GM03348 (cell line): Measurements from ENCODE around the gene XPA.
"Not testable (repeated sequence)": the region's sequence is repeated elsewhere in the genome, so short reads cannot be mapped to it uniquely, and the experiment has no call there.

ENCODE experiments used
- DNase-seq: peaks from one replicate; pipeline ENCODE4 v3.0.0; 2012; ENCODE audit warnings: low spot score

Gene XPA

DNA sequence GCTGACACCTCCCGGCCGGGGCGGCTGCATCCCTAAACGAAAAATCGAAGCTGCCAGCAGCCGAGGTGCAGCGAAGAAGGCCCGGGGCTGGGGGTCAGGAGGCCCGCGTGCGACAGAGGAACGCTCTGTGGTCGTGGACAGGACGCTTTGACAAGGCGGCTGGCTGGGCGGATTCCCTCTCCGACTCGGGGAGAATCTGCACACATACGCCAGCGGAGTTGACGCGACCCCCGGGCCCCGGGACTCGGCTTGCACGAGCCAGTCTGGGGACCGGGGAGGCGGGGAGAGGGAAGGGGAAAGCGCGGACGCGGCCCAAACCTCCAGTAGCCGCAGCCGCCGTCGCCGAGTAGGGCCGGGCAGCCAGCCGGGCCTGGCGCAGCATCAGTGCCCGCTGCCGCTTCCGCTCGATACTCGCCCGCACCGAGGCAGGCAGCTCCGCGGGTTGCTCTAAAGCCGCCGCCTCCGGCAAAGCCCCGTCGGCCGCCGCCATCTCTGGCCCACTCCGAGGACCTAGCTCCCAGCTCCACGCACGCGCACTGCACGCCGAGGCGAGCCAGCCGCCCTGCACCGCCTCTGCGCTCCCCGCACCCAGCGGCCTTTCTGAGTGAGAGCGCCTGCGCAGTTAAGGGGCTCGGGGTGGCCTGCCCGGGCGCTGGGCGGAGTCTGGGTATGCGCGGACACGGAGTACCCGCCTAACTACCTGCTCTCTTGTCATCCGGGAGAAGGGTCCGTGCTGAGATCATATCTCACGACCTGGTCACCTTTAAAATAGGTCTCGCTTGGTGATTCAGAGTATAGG lies at the start of gene XPA:
Gene XPA, minus strand, starts transcription at position 538 of the 799 bp plus-strand sequence. Its CDS starts 48 bp downstream, at position 490.
- peak; percentile 100 for DNase-seq

DNA sequence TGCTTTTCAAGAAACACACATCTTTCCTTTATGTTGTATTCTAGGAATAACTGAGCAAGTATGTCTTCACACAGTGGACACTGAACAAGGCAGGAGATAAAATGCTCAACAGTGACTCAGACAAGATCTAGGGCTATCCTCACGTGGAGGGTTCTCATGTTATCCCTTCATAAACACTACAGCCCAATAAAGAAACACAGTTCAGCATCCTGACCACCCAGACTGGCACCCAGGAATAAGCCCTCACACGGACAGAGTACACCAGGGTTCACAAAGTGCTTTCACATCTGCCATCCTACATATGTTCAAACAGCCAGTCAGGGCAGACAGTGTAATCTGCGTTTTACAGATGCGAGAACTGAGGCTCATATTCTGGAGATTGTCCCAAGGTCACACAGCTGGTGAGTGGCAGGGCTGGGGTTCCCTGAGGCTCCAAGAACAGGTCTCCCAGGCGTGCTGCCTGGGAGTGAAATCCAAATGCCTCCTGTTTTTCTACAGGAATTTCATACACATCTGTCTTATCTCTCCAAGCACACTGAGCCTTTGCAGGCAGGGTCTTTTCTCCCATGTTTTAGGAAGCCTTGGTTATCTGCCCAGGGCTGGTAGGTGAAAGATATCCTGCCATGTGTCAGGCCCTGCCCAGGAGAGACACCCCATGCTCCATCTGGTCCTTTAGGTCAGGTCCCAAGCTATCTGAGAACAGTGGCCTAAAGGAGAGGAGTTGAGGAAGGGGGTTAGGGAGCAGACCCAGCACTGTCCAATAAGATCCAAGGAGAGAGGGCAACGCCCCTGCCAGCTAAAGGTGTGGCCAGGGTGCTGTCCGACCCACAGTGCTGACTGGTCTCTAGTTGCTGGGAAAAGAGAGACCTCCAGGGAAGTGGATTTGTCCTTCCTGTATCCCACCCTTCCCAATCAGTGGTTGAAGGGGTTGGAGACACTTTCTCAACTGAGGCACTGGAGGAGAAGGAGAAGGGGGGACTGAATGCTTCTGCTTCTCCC lies 47.9 kb upstream of the XPA start:
- DNase-seq = no peak

DNA sequence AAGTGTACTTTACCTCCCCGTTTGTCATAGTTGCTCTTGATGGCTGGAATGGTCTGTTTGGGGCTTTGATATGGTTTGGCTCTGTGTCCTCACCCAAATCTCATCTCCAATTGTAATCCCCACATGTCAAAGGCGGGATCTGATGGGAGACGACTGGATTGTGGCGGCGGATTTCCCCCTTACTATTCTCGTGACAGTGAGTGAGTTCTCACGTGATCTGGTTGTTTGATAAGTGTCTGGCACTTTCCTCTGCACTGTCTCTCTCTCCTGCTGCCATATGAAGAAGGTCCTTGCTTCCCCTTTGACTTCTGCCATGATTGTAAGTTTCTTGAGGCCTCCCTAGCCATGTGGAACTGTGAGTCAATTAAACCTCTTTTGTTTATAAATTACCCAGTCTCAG lies 46.9 kb upstream of the XPA start:
- not testable (repeated sequence) for DNase-seq

DNA sequence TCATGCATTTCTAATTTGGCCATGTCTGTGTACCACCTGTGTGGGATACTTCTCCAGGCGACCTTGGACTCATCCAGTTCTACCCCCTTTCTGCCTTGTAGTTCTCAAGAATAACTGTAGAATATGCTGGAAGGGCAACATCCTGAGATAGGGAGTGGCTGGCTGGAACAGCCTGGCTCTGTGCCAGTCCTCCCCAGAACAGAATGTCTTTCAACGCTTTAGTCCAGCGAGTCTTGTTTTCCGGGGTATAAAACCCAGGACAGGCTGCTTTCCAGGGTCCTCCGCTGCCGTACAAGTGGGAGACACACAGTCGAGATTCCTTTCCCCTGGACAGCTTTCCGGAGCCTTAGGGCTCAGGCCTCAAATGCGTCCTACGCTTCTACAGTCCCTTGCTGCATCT lies 45.4 kb upstream of the XPA start:
- no peak for DNase-seq

DNA sequence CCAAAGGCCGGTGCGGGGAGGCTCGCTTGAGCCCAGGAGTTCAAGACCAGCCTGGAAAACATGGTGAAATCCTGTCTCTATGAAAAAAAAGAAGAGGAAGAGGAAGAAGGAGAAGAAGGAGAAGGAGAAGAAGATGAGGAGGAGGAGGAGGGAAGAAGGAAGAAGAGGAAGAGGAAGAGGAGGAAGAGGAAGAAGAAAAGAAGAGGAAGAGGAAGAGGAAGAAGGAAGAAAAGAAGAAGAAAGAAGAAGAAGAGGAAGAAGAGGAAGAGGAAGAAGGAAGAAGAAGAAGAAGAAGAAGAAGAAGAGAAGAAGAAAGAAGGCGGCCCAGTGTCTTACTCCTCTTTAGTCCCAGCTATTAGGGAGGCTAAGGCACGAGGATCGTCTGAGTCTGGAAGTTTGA lies 44.8 kb upstream of the XPA start:
- no peak for DNase-seq

DNA sequence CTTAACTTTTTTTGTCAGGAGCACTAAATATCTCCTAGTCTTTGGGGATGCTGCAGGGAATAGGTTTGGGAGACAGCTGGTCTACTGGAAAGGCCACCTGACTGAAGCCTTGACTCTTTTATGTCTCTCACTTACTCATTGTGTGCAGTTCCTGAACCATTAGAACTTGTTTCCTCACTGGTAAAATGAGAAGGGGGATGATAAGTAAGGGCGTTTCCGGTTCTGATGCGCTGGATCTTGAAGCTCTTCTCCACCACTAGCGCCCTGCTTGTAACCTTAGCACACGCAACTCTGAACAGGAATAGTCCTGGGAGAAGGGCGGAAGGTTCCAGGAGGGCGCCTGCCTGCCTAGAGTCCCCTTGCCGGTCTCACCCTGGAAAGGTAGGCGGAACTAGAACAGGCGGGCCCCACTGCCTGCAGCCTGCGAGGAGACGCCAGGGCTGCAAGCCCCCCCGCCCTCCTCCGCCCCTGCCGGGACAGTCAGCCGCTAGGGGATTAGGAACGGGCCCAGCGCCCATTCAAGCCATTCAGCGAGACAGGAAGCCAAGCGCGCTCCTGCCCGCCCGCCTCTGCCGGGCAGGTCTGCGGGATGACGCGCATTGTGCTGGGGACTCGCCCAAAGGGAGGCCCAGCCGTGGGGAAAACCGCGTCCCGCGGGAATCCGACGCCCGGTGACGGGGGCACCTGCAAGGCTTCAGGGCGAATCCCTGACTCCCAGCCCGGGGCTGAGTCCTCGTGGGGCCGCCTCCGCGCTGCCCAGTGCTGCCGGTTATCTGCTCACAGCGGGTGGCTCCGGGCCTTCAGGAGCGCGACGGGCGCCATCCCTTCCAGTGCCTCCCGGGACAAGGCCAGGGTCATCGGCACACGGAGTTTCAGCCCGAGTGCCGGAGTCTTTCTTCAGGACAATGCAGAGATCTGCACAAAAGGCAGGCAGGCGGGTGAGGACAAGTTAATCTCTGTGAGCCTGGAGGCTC lies 44.0 kb upstream of the XPA start:
- DNase-seq = peak; percentile 74

DNA sequence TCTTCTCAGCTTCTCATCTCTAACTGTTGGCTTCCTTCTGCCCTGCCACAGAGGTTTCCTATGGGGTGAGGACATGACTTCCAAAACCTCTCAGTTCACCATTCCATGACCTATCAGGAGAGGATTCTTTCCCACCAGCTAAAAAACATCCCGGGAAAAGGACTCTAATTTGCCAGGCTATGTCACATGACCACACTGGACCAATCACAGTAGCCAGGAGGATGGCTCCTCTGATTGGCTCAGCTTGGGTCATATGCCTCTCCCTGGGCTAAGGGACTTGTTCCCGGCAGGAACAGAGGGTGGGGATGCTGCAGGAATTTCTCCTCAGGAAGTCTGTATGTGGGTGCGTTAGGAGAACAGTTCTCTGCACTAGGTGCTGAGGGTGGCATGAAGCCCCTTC lies 40.3 kb upstream of the XPA start:
- peak; percentile 26 for DNase-seq

DNA sequence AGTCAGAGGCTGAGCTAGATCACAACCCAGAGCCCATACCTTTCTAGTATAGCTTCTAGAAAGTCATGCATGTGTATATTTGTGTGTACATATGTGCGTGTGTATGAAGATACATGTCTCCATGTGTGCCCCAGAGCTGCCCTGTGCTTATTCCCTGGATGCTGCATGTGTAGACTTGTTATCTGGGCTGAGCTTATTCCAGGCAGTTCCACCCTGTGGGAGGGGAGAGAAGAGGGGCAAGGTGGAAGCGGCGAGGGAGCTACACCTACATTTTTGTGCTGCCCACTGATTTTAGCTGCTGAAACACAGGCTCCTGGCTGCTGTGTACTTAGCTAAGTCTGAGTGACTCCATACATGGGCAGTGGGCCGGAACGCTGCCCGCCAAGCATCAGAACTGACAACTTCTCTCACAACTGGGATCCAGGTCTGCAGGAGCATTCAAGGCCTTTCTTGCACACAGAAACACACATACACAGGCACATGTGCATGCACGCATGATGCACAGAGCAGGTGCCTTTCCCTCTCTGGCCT lies 38.0 kb upstream of the XPA start:
- DNase-seq = no peak

DNA sequence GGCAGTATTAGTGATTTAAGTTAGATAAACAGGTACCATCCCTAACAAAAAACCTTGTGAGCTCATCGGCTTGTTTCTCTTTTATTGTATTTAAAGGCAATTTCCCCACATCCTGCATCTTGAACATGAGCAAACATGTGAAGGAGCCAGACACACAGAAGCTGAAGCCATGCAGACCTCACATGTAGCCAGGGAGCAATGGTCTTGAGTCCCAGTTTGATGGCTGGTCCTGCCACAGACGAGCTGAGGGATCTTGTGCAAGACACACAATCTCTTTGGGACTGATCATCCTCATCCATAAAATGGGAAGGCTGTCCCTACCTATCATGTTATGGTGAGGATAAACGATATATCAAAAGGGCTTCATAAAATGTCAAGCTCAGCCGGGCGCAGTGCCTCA lies 29.6 kb upstream of the XPA start:
- no peak for DNase-seq

DNA sequence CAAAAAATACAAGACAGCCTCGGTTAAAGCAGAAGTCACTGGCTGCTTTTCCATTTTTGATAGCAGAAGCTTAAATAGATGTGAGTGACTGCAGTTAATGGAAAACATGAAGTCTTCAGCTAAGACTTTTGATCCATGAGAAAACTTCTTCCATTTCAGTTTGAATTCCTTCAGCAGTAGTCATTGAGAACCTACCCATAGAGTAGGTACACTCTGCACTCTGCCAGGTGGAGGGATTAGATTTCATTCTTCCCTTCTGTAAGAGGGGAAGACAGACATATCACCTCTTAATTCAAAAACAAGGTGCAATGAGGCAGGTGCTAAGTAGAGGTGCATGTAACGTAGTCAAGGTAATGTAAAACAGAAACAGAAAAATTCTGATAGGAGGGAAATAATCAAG lies 26.7 kb upstream of the XPA start:
- DNase-seq = no peak

DNA sequence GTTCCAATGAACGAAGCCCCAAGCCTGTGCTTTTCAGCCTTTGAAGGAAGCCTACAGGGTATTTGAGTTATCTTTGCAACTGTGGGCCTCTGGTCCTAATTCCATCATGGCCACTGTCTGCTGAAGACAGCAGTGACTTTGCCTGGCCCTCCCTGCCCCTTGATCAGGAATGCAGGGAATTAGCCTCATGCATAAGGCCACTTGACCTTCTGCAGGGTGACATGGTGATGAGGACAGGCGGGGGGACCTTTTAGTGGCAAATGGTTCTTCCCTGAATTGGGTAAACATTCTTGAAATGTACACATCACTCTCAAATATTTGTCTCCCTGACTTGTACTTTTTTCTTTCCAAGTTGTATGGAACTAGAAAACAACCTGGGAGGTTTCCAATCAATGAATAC lies 25.2 kb upstream of the XPA start:
- no peak for DNase-seq

DNA sequence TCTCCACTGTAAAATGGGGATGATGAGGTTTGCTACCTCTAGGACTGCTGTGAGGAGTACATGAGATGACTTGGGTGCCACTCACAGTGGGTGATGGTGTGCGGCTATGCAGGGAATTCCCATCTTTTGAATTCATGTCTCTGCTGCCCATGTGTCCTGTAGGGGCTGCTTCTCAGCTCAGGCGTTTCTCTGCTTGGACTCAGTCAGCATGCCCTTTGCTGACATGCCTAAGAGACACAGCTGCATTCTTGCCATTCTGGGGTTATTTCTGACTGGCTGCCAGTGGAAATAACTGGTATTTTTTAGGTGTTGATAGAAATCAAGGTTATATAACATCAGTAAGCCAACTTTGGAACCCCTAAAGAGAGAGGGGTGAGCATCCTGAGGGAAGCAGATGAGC lies 24.3 kb upstream of the XPA start:
- DNase-seq = peak; percentile 44

DNA sequence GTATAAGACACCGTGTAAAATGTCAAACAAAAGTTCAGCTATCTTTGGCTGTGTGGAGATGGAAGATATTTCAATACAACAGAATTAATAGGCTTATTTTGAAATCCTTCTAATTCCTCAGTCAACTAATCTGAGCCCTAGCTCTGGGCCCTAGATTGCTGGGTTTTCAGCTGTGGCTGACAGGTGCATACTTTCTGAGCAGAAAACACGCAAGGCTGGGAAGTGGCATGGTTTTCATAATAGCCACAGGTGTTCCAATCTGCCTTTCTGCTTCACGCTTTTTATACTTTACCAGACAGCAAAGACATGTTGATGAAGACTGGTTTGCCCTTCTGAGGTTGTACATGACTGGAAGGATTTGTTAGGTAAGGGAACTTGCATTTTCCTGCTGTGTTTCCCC lies 20.7 kb upstream of the XPA start:
- DNase-seq = no peak

DNA sequence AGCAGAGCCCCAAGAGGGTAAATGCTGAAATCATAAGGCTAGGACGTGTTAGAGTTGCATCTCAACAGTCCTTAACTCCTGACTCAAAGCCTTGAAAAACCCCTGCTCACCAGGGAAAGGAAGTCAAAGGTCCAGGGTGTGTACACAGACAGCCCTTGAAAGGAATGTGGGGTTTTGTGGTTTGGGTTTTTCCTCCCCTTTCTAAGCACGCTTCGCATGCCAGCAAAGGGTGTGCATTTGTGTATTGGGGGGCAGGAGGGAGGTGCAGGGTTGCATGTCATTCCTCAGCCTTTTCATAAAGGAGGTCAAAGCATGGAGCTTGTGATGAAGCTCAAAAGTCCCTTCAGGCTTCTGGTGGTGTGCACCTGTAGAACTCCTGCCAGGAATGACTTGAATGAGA lies 17.3 kb upstream of the XPA start:
- peak; percentile 80 for DNase-seq

DNA sequence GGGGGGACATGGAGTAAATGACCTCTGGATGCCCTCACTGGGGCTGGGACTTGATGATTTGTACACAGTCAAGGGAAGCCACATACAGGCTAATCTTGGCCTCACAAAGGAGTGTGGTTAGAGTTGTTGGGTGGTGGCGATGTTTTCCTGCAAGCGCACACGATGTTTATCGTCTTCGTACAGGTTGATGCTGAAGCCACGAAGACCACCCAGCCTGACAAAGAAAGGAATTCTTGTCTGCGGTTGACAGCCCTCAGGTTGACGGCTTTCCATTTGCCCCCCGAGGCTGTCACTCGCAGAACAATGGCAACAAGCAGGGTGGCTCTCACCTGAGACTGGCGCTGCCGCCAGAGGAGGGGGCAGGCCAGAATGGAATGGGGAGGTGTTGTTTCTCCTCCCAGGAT lies 14.1 kb upstream of the XPA start:
- DNase-seq = no peak

DNA sequence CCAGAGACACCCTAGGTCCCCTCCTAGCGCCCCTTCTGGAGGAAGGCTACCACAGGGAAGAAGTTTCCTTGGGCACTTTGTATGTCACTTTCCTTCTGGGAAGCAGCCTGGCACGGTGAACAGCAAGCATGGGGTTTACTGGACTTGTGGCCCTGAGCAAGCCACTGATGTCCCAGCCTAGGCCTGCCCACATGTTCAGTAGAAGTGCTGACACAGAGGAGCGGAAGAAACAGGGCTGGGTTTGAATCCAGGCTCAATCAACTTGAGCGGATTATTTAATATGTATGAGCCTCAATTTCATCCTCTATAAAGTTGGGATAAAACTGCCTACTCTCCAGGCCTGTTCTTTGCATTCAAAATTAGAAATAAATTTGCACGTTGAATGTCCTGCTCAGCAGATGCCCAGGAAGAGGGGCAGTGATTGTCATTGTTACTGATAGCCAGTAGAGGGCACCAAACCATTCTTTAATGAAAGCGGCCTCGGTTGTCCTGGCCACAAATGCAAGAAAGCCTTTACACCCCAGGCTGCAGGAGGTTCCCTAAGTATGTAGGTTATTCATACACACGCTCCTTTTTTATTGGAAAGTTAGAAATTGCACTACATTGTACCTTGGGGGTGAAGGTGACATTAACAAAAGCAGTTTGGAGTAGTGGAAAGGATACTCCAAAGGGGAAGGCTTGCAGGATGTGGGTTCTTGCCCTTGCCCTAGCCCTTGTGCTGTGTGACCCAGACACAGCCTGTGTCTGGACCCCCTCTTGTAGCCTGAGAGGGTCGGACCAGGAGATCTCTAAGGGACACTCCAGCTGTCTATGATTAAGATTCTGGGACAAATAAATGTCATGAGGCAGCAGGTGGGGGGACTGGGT lies 13.4 kb upstream of the XPA start:
- DNase-seq = peak; percentile 86

DNA sequence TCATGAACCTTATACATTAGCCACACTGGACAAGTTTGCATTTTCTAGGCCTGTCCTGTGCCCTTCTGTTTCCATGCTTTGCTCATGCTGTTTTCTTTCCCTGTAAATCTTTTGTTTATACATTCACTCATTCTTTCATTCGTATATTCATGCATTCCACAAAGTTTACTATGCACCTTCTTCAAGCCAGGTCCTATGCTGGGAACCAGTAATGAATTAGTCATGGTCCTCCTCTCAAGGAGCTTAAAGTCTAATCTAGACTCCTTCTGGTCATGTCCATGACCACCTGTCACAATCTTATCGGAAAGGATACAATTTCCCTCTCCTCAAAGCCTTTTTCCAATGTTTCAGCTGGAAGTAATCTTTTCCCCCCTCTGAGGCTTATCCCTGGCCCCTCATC lies 9.1 kb upstream of the XPA start:
- DNase-seq = no peak

DNA sequence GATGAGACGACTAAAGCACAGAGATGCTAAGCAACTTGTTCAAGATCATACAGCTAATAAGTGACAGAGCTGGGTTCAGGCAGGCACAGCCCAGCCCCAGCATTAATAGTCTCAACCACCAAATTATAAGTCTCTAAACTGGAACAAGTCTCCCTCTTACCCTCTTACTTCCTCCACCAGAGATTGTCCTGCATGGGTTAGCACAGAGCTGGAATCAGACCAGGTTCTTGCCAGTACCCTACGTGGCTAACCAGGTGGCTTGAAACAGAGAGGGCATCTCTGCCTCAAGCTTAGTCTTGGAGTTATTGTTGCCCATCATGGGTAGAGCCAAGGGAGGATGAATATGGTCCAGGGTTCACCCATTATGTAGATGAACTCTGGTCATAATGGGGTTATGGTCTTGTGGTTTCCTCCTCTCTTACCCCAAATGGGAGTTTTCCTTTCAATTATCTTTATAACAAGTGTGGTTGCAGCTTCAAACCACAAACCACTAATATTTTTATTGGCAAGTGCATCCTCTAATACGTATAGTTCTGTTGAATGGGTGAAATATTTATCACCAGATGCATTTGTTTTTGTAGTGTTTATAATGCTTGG lies 8.3 kb upstream of the XPA start:
- DNase-seq = no peak

DNA sequence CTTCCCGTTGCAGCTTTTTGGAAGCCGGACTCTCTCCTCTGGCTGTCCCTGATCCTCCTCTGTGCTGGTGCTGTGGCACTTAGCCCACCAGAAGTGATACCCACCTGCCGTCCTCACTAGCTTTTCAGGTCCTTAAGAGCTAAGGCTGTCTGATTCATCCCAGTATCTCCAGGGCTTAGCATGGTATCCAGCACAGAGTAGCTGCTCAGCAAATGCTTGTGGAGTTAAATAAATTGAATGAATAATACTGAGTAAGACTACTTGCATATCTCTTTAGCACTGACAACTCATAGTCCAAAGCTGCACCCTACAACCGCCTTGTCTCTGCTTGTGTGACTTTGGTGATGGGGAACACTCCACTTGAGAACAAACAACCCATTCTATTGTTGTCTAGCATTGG lies 7.7 kb upstream of the XPA start:
- DNase-seq = no peak

DNA sequence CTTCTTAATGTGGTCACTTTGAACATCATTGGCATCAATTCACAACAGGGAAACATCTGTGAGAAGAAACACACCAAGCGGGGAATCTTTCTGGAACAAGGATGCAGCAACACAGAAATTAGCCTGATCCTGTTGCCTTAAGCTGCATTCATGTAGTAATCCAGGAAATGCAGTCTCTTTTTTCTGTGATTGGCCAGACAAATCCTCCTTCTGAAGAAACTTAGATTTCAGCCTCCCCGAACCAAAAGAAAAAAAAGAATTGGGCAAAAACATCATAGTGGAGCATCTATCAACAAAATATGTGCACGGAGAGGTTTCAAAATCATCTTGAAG lies 7.2 kb upstream of the XPA start:
- DNase-seq = peak; percentile 17
